ENCODE measurements around the gene FBXO5. TPM values are rescaled to one million over a fixed set of nuclear protein-coding genes. Genes with fewer than 3 reads are reported as not detected.

The FBXO5 gene
- total and polyA plus RNA-seq, 9 of the 15 experiments (the other 6 are each of a cell fraction or from before 2014, with no cell fraction given), result 17.8 to 89.3 (median 62.9) TPM

DNA sequence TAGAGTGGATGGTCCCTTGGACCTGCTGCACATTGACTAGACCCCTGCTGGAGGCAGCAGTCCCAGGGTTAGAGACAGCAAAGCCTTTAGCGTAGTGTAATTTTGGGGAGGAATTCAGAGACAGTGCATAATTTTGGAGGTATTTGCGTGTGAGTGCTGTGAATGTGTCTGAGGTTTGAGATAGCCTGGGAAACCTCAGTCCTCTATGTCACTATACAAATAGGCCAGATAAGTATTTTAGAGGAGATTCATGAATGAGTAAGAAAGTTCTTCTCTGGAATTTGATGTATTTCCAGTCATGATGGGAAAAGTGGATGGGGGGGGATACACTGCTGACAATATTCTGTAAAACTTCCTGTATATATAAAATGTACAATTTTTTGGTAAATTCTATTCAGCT lies 45.4 kb upstream of the FBXO5 start:
- Histone ChIP-seq H3K9me3 (replicated peaks; ENCODE audit: control insufficient read depth, insufficient read depth, low read depth, low read length) (no peaks in the 10 kb centered on the region), H3K27ac (ENCODE audit: extremely low read depth, low read depth, low read length) (no peak overlapping the region), H3K9me1 (ENCODE audit: control insufficient read depth, insufficient read depth, low read length) (no peaks in the 10 kb centered on the region), H3K4me2 (ENCODE audit: insufficient read depth, low read length) (no peak overlapping the region), H3K9ac (ENCODE audit: insufficient read depth in 1 of 2, low read depth in 2 of 2, low read length in 2 of 2) (no peak overlapping the region), H2AFZ (ENCODE audit: low read depth, low read length) (no peak overlapping the region), H3K79me2 (ENCODE audit: control insufficient read depth, insufficient read depth, low read length) (no peaks in the 10 kb centered on the region), H3K36me3 (ENCODE audit: control insufficient read depth, insufficient read depth, low read length) (no peaks in the 10 kb centered on the region), H4K20me1 (replicated peaks; ENCODE audit: control insufficient read depth, insufficient read depth, low read length) (no peaks in the 10 kb centered on the region), H3K4me3 (no peak overlapping the region), H3K27me3 (ENCODE audit: control insufficient read depth in 2 of 2, insufficient read depth in 2 of 2, low read length in 2 of 2) (no peaks in the 10 kb centered on the region; a peak in 1 of 5 replicates), H3K4me1 (replicated peaks in 1 of 2; ENCODE audit: control insufficient read depth in 2 of 2, insufficient read depth in 2 of 2, low read length in 2 of 2) (no peaks in the 10 kb centered on the region)
- WGBS (ENCODE audit: insufficient coverage, low coverage, missing lambda C conversion rate), result 0% methylated on average over 2 of the region's 2 CpGs
- intact Hi-C loops (cut with micrococcal nuclease) (loop anchor here (5.0 to 10.0 kb wide), 2 partner anchors 476 to 1347 kb away; no protein-coding TSS in a partner anchor), in situ Hi-C loops (cut with MboI) (no loop called here)
- ATAC-seq (no peak; the same call in 2 of the 3 replicates), FAIRE-seq (no peak), DNase-seq (ENCODE audit: extremely low read depth in 1 of 4, low spot score in 3 of 4) (no peak)
- BruUV-seq (replicated peaks), result no TSS peak
- ChIA-PET CTCF (ENCODE audit: low intra/inter-chr PET ratio) (no interaction called here), POLR2A (no interaction called here)
- TF ChIP-seq YY1 (IDR thresholded peaks at IDR 0.05; ENCODE audit: borderline replicate concordance in 1 of 3, control insufficient read depth in 1 of 3, extremely low read depth in 1 of 3, insufficient read depth in 3 of 3, insufficient read length in 1 of 3, insufficient replicate concordance in 2 of 3, low read depth in 1 of 3, low read length in 2 of 3) (no peak), HIVEP1 (CRISPR knock-in tag; IDR thresholded peaks at IDR 0.05) (no peak), ZNF384 (IDR thresholded peaks at IDR 0.05; ENCODE audit: low read depth, low read length) (no peak), ZHX1 (conservative IDR thresholded peaks at IDR 0.05; ENCODE audit: low read length) (no peak), ZNF253 (CRISPR knock-in tag; conservative IDR thresholded peaks at IDR 0.05) (no peak), NR2C2 (CRISPR knock-in tag; IDR thresholded peaks at IDR 0.05) (no peak), NR2C2 (tag; IDR thresholded peaks at IDR 0.05) (no peak), PML (IDR thresholded peaks at IDR 0.05; ENCODE audit: low read length) (no peak), AFF4 (CRISPR knock-in tag; IDR thresholded peaks at IDR 0.05) (no peak), SIN3A (IDR thresholded peaks at IDR 0.05; ENCODE audit: borderline replicate concordance in 2 of 2, control insufficient read depth in 1 of 2, low read depth in 2 of 2, low read length in 2 of 2) (no peak)
- TF ChIP-seq, protein P1, sequence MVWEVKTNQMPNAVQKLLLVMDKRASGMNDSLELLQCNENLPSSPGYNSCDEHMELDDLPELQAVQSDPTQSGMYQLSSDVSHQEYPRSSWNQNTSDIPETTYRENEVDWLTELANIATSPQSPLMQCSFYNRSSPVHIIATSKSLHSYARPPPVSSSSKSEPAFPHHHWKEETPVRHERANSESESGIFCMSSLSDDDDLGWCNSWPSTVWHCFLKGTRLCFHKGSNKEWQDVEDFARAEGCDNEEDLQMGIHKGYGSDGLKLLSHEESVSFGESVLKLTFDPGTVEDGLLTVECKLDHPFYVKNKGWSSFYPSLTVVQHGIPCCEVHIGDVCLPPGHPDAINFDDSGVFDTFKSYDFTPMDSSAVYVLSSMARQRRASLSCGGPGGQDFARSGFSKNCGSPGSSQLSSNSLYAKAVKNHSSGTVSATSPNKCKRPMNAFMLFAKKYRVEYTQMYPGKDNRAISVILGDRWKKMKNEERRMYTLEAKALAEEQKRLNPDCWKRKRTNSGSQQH (CRISPR knock-in tag; IDR thresholded peaks at IDR 0.05), result no peak
